IMR-90 (cell line): Measurements from ENCODE around the gene GJC2. TPM values are rescaled to one million over a fixed set of nuclear protein-coding genes. Genes with fewer than 3 reads are reported as not detected.

Source experiments
- ATAC-seq: fragments of 200-7000 bp; cut with Tn5 transposase; 2 replicates; pipeline ENCODE4 v1.9.1; 2020; ENCODE audit warnings: low read depth, mild to moderate bottlenecking, moderate library complexity
- BruUV-seq: library from RNA; stranded (reverse); fragments of 400-500 nt; replicated peaks from 2 replicates; lab custom pipeline; 2021; lab: Mats Ljungman, UMichigan
- CTCF ChIA-PET: fragments of 300-600 bp; formaldehyde crosslinking; extraction: SDS; loops from one replicate; lab custom pipeline; 2021; ENCODE audit warnings: antibody characterized with exemption; lab: Yijun Ruan, JAX
- POLR2A ChIA-PET: fragments of 300-600 bp; sonication (Branson Sonifier 250); formaldehyde crosslinking; loops from one replicate; lab custom pipeline; 2022; ENCODE audit warnings: antibody characterized with exemption; ENCODE audit not compliant: unreplicated experiment; lab: Charles Lee
- DNase-seq: peaks from one replicate; pipeline ENCODE4 v3.0.0; 2013
- H2AFZ ChIP-seq: replicated peaks from 2 replicates; pipeline ENCODE3; 2013; ENCODE audit warnings: low read length, mild to moderate bottlenecking; ENCODE audit not compliant: poor library complexity
- H2AK5ac ChIP-seq: 2 replicates; pipeline ENCODE4 v1.6.1; 2013; ENCODE audit warnings: low read depth, low read length, inconsistent platforms
- H2AK9ac ChIP-seq: replicated peaks from 2 replicates; pipeline ENCODE3; 2013; ENCODE audit warnings: mild to moderate bottlenecking, low read depth, low read length, moderate library complexity; ENCODE audit not compliant: poor library complexity
- H2BK120ac ChIP-seq: 2 replicates; pipeline ENCODE4 v1.6.1; 2013; ENCODE audit warnings: low read depth, low read length, inconsistent platforms
- H2BK15ac ChIP-seq: 3 replicates; pipeline ENCODE4 v1.6.1; 2013; ENCODE audit warnings: low read depth, low read length, inconsistent platforms
- H2BK20ac ChIP-seq: 2 replicates; pipeline ENCODE4 v1.6.1; 2013; ENCODE audit warnings: low read depth, mild to moderate bottlenecking, inconsistent platforms, low read length, moderate library complexity
- H2BK5ac ChIP-seq: 2 replicates; pipeline ENCODE4 v1.6.1; 2013; ENCODE audit warnings: mild to moderate bottlenecking, low read depth, low read length, inconsistent platforms; ENCODE audit not compliant: poor library complexity, severe bottlenecking
- H3K14ac ChIP-seq: replicated peaks from 2 replicates; pipeline ENCODE4 v1.6.1; 2013; ENCODE audit warnings: low read depth, low read length, inconsistent platforms
- H3K18ac ChIP-seq: 2 replicates; pipeline ENCODE4 v1.6.1; 2013; ENCODE audit warnings: low read depth, low read length, control low read depth
- H3K23ac ChIP-seq: 2 replicates; pipeline ENCODE4 v1.6.1; 2013; ENCODE audit warnings: low read depth, low read length, inconsistent platforms
- H3K27ac ChIP-seq: 2 replicates; pipeline ENCODE4 v1.5.1; 2013; ENCODE audit warnings: mild to moderate bottlenecking, control low read depth, low read length; ENCODE audit not compliant: insufficient read depth
- H3K27me3 ChIP-seq: 2 replicates; pipeline ENCODE4 v1.6.1; 2013; ENCODE audit warnings: low read length; ENCODE audit not compliant: control insufficient read depth, insufficient read depth
- H3K36me3 ChIP-seq: 2 replicates; pipeline ENCODE4 v1.6.1; 2013; ENCODE audit warnings: low read length, mixed read lengths; ENCODE audit not compliant: control insufficient read depth, insufficient read depth
- H3K4ac ChIP-seq: 2 replicates; pipeline ENCODE4 v1.6.1; 2013; ENCODE audit warnings: low read depth, low read length, inconsistent platforms
- H3K4me1 ChIP-seq: 2 replicates; pipeline ENCODE4 v1.6.1; 2013; ENCODE audit warnings: low read length, mixed read lengths; ENCODE audit not compliant: control insufficient read depth, insufficient read depth
- H3K4me2 ChIP-seq: 2 replicates; pipeline ENCODE4 v1.6.1; 2013; ENCODE audit warnings: low read depth, mild to moderate bottlenecking, control low read depth, low read length, moderate library complexity
- H3K4me3 ChIP-seq: 2 replicates; pipeline ENCODE4 v1.5.1; 2013; ENCODE audit warnings: low read depth, mild to moderate bottlenecking, control low read depth, low read length, moderate library complexity; ENCODE audit not compliant: insufficient read depth
- H3K56ac ChIP-seq: 2 replicates; pipeline ENCODE4 v1.6.1; 2013; ENCODE audit warnings: low read length, inconsistent platforms; ENCODE audit not compliant: insufficient read depth; ENCODE audit errors: extremely low read depth
- H3K79me1 ChIP-seq, 2 experiments: 2 replicates each; pipeline ENCODE4 v1.6.1; 2013; ENCODE audit warnings: low read length in 2 of 2, inconsistent platforms in 1 of 2, low read depth in 1 of 2
- H3K9ac ChIP-seq: 2 replicates; pipeline ENCODE4 v1.6.1; 2013; ENCODE audit warnings: low read depth, low read length, control low read depth
- H3K9me1 ChIP-seq: 2 replicates; pipeline ENCODE4 v1.6.1; 2013; ENCODE audit warnings: low read length, inconsistent platforms; ENCODE audit not compliant: insufficient read depth
- H3K9me3 ChIP-seq: 2 replicates; pipeline ENCODE4 v1.6.1; 2013; ENCODE audit warnings: low read length; ENCODE audit not compliant: control insufficient read depth, insufficient read depth
- H4K20me1 ChIP-seq: 2 replicates; pipeline ENCODE4 v1.6.1; 2013; ENCODE audit warnings: low read length, inconsistent platforms; ENCODE audit not compliant: insufficient read depth
- H4K5ac ChIP-seq: 2 replicates; pipeline ENCODE4 v1.6.1; 2013; ENCODE audit warnings: mild to moderate bottlenecking, low read depth, low read length, control low read depth
- H4K8ac ChIP-seq, 2 experiments: 2 replicates each; pipeline ENCODE4 v1.6.1; 2013; ENCODE audit warnings: low read depth in 2 of 2, low read length in 2 of 2, control low read depth in 1 of 2, inconsistent platforms in 1 of 2
- H4K91ac ChIP-seq: 2 replicates; pipeline ENCODE4 v1.6.1; 2013; ENCODE audit warnings: low read depth, low read length, inconsistent platforms; ENCODE audit not compliant: insufficient read depth
- BHLHE40 ChIP-seq: fragments of 150-350 bp; IDR thresholded peaks from 2 replicates; pipeline ENCODE4 v1.6.1; 2016; ENCODE audit warnings: mild to moderate bottlenecking, low read depth, low read length
- WGBS, 2 experiments: methylation state at CpG; one replicate each; pipeline versions ENCODE4 v1.1.5 to v1.1.7; 2013; ENCODE audit warnings: missing lambda C conversion rate in 2 of 2; ENCODE audit not compliant: insufficient read length in 1 of 2; ENCODE audit errors: extremely low coverage in 2 of 2; 5-methylcytosine and 5-hydroxymethylcytosine counted together
- dilution Hi-C: fragments of 300-500 bp; cut with HindIII; formaldehyde crosslinking; loops from one replicate; pipeline ENCODE4 v1.14.3; 2018; ENCODE audit warnings: low sequenced_read_pairs; ENCODE audit not compliant: unreplicated experiment
- in situ Hi-C: fragments of 300-500 bp; cut with MboI; formaldehyde crosslinking; loops from 3 replicates; pipeline ENCODE4 v1.14.3; 2019; ENCODE audit warnings: low sequenced_read_pairs, inconsistent platforms, mixed read lengths
- intact Hi-C: fragments of 100-400 bp; cut with micrococcal nuclease; formaldehyde crosslinking; loops from 2 replicates; pipeline ENCODE4 v1.10.0; 2022
- polyA plus RNA-seq, 3 experiments: library from polyadenylated mRNA; depleted of rRNA; stranded (reverse); fragments of >200 nt; gene quantifications; 2 replicates each; pipeline ENCODE4 v1.2.3, GENCODE V29; 2012; ENCODE audit warnings: low replicate concordance in 1 of 3
- total RNA-seq: library from RNA; depleted of rRNA; stranded (reverse); fragments of >200 nt; gene quantifications from 2 replicates; pipeline ENCODE4 v1.2.3, GENCODE V29; 2012

Gene GJC2
- total and polyA plus RNA-seq, 2 of the 4 experiments (the other 2 are of a cell fraction): 1.1 to 1.7 TPM

GRCh38 chr1:228158151-228159007 lies 8.6 kb downstream of the GJC2 start:
- Histone ChIP-seq H4K20me1 (no peaks in the 10 kb centered on the region; the same call in 1 of the 2 replicates), H3K27ac (no peak overlapping the region), H2BK20ac (no peak overlapping the region), H4K8ac (no peak overlapping the region), H3K9me1 (peaks cover 14% of the 10 kb centered on the region; the same call in 1 of the 2 replicates), H4K5ac (no peak overlapping the region), H3K18ac (no peak overlapping the region), H2AK9ac (no peak overlapping the region), H3K4me1 (peaks cover 6% of the 10 kb centered on the region), H3K36me3 (no peaks in the 10 kb centered on the region), H3K56ac (no peak overlapping the region), H3K23ac (no peak overlapping the region), H2BK120ac (no peak overlapping the region), H3K79me1 (peaks cover 5 to 10% of the 10 kb centered on the region in 2 experiments; a peak in 2 of 4 replicates), H2BK5ac (no peak overlapping the region), H3K27me3 (no peaks in the 10 kb centered on the region), H4K91ac (no peak overlapping the region), H2AFZ (peak overlapping the region; percentile 43), H3K9me3 (no peaks in the 10 kb centered on the region), H2BK15ac (no peak overlapping the region), H3K4me3 (no peak overlapping the region), H3K4me2 (no peak overlapping the region), H3K4ac (no peak overlapping the region), H3K14ac (no peak overlapping the region), H2AK5ac (no peak overlapping the region), H3K9ac (no peak overlapping the region)
- no TSS peak for BruUV-seq
- TF ChIP-seq BHLHE40: no peak
- CTCF ChIA-PET: no interaction called here
- DNase-seq (no peak), ATAC-seq (no peak)
- in situ Hi-C loops: no loop called here
- POLR2A ChIA-PET: no interaction called here
- 47% methylated on average over 37 of the region's 98 CpGs; no CpG with 5 or more reads in 1 of the 2 experiments for WGBS, 2 experiments
- intact Hi-C loops: no loop called here
- dilution Hi-C loops: no loop called here
